KBM-7 (cell line): ENCODE results near the gene DSTN.
A peak's percentile ranks its signal among the peaks of the same experiment; 100 is the strongest.

ENCODE experiments used
- DNase-seq: peaks from one replicate; pipeline ENCODE4 v3.0.0-alpha.2; 2015
- in situ Hi-C: fragments of 300-500 bp; cut with MboI; formaldehyde crosslinking; loops from 2 replicates; pipeline ENCODE4 v1.14.3; 2020; ENCODE audit warnings: low sequenced_read_pairs, low pct_unique_long_range_greater_than_20kb, mixed read lengths

The DSTN gene

DNA sequence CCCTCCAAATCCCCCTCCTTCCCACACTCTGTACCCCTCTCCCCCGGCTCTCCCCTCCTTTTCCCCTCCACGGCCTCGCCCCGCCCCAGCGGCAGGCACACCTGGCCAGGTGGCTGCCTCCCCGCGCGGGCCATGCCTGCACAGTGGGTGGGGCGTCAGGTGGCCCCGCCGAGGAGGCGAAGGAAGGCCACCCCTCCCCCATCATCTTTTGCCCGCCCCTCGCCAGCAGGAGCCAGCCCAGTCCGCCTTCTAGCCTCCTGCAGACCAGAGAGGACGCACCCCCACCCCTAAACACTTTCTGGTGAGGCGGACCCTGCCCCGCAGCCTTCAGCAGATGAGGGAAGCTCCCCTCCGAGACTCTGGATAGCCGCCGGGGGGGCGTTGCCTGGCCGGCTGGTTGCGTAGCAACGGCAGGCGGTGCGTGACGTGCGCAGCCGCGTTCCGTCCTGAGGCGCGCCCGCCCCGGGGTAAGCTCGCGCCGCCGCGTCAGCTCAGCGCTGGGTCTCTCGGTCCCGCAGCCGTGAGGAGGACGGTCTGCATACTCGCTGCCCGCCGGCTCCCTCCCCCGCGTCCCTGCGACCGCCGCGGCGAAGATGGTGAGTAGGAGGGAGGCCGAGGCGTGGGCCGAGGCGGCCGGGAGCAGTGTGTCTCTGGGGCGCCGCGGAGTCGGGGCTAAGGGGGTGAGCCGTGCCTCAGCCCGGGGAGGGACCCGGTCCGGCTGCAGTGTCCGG, at the start of gene DSTN:
DSTN (plus strand) TSS at position 460 of the 731 bp plus-strand sequence; CDS start at position 594, 134 bp downstream.
- in situ Hi-C loops: no loop called here
- peak; percentile 84 for DNase-seq

DNA sequence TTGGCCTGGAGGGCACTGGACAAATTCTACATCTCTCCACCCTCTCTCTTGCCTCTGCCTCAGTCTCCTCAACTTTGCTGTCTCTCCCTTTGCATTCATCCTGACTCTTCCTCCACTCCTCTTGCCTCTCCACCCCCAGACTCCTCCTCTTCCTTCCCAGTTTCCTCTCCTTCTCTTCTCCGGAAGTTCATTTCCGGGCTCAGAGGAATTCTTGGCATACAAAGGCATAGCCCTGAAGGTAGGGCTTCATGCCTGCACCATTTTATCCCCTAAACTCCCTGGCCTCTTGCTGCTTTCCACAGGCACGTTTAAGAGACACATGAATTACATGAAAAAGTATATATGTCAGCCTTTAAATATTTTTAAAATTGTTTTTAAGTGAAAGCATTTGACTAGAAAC, 49.3 kb upstream of the DSTN start:
- in situ Hi-C loops: no loop called here
- DNase-seq: no peak

DNA sequence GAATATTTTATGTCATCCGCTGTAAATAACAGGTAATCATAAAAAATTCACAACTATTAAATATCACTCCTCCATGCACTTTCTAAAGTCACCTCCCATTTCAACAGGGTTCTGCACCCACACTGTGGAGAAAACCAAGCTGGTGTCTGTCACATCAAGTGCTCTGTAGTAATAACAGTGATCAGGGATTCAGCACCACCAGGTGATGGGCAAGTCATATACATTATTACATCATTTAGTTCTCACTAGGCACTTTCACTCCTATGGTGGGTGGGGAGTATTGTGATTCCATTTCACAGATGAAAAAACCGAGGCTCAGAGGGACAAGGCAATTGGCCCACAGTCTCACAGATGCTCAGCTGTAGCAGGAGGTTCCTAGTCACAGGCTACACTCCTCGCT, 47.3 kb upstream of the DSTN start:
- in situ Hi-C loops: no loop called here
- DNase-seq: no peak

GRCh38 chr20:17523326-17523725, 46.5 kb upstream of the DSTN start:
- in situ Hi-C loops: no loop called here
- DNase-seq: no peak

GRCh38 chr20:17524560-17524959, 45.3 kb upstream of the DSTN start:
- in situ Hi-C loops: no loop called here
- no peak for DNase-seq

GRCh38 chr20:17525132-17525531, 44.7 kb upstream of the DSTN start:
- in situ Hi-C loops: no loop called here
- no peak for DNase-seq

- DNase-seq: no peak
- in situ Hi-C loops: no loop called here
Measured at GRCh38 chr20:17525650-17526049, 44.2 kb upstream of the DSTN start.

- in situ Hi-C loops: no loop called here
- no peak for DNase-seq
Measured at GRCh38 chr20:17529586-17529985, 40.3 kb upstream of the DSTN start.

DNA sequence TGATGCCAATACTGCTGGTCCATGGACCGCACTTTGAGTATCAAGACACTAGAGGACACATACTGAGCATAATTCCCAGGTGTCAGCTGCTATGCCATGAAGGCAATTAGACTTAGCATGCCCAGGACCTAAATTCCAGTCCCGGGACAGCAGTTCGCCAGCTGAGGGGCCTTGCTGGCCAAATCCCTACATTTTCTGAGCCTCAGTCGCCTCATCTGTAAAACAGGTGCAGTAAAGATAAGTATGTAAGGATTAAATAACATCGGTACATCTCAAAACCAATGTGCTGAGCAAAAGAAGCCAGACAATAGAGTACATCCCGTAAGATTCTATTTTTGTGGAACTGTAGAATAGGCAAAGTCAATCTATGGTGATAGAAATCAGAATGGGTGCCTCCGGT, 39.7 kb upstream of the DSTN start:
- in situ Hi-C loops: no loop called here
- DNase-seq: no peak

DNA sequence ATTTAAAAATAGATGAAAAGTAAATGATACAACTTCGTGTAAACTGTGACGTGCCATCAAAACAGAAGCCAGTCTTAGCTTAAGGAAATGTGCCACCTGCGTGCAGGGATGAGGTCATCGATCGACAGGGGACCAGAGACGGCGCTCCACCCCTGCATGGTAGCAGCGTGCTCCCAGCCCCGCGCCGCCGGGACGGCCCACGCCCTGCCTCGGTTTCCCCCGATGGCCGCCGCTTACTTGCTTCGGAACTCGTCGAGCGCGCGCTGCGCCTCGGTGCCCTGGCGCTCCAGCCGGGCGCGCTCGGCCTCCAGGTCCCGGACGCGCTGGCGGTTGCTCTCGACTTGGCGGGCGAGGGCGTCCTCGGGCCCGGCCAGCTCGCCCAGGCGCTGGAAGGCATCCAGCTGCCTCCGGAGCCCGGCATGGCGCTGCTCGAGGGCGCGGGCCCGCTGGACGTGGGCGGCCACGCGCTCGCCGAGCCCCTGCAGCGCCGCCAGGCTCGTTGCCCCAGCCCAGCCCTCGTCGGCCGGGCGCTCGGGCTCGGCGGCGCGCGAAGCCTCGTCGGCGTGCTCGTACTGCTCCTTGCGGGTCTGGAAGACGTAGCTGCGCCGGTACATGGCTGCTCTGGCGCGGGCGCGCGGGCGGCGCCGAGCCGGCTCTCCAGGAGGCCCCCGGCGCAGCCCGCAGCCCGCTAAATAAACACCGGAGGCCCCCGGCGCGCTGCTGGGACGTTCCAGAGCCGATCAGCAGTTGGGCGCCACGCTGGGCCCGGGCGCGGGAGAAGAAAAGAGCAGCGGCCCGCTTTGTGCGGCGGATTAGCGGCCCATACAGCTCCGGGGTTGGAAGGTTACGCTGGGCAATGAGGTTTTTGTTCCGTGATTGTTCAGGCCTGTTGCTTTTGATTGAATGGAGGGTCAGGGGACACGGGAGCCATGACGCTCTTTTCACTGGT, 38.9 kb upstream of the DSTN start, which contains the start of gene BFSP1:
BFSP1 (minus strand) TSS at position 664 of the 949 bp plus-strand sequence; CDS start at position 614, 50 bp downstream.
- in situ Hi-C loops: no loop called here
- peak; percentile 67 for DNase-seq

- in situ Hi-C loops: no loop called here
- DNase-seq: no peak
Measured at GRCh38 chr20:17531665-17532025, 38.2 kb upstream of the DSTN start.

DNA sequence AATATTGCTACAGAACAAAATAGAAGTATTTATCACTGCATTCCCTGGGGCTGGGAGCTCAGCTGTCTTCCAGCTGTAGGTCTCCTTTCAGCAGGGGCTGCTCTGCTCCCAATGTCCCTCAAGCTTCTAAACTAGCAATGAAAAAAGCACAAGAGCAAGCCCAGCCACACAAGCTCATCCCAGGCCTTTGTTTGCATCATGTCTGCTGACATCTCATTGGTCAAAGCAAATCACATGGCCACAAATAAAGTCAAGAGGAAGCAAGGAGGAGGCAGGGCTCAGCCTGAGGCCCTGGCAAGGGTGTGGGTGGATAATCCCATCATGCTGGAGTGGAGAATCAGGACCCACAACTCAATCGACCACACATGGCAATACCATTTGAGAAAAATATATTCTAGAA, 36.5 kb upstream of the DSTN start:
- in situ Hi-C loops: no loop called here
- peak; percentile 73 for DNase-seq

GRCh38 chr20:17534077-17534476, 35.8 kb upstream of the DSTN start:
- in situ Hi-C loops: no loop called here
- DNase-seq: no peak

DNA sequence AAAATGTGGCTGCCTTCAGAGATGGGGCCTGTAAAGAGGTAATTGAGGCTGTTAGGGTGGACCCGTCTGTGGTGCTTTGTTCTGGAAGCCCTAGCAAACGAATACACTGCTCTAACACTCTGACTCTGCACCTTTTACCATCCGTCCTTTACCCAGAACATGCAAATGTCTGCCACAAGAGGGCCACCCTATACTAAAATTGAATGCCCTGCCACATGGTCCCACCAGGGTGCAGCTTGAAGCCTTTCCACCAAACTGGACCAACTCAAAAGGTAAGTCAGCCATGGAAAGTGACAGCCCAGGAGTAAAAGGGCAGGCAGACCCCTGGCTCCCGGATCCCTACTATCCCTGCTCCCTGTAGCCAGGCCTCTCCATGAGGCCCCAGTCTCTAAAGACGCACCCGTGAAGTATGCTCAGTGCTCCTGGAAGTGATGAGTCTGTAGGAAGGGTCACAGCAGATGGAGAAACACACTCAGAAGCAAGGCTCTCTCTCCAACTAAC, 32.9 kb upstream of the DSTN start:
- peak; percentile 88 for DNase-seq
- in situ Hi-C loops: no loop called here

DNA sequence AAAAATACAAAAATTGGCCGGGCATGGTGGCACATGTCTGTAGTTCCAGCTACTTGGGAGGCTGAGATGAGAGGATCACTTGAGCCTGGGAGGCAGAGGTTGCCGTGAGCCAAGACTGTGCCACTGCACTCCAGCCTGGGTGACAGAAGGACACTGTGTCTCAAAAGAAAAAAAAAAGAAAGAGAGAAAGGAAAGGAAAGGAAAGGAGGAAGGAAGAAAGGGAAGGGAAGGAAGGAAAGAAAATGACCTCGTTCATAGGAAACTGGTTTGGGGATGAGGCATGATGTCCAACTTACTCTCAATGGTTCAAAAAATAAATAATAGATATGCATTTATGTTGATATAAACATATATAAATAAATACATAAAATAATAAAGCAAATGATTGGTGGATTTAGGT, 31.9 kb upstream of the DSTN start:
- in situ Hi-C loops: no loop called here
- DNase-seq: no peak

DNA sequence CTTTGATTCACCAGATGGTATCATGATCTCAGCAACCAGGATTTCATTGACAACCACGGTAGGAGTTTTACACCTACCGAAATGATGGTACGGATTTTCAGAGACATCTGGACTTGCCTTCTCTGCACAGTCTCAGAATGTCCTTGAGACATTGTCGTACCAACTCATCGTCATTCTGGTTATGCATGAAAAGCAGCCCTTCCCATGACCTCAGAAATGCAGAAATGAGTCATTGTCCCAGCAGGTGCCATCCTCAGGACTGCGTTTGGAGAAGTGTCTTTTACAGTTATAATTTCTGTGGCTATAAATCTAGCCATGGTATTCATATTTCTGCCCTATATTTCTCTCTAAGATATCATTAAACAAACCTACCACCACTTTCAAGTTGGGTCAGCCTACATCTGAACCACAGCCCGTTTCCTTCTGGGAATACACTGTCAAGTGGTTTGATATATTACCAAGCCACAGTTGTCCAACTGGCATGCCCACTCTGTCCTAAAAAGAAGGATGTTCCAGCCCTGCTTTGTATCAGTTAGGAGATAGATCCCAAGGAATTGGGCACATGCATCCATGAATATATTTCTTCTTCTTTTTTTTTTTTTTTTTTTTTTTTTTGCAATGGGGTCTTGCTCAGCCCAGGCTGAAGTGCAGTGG, 31.2 kb upstream of the DSTN start:
- DNase-seq: peak; percentile 40
- in situ Hi-C loops: no loop called here

- DNase-seq: no peak
- in situ Hi-C loops: no loop called here
Measured at GRCh38 chr20:17541596-17541995, 28.3 kb upstream of the DSTN start.

DNA sequence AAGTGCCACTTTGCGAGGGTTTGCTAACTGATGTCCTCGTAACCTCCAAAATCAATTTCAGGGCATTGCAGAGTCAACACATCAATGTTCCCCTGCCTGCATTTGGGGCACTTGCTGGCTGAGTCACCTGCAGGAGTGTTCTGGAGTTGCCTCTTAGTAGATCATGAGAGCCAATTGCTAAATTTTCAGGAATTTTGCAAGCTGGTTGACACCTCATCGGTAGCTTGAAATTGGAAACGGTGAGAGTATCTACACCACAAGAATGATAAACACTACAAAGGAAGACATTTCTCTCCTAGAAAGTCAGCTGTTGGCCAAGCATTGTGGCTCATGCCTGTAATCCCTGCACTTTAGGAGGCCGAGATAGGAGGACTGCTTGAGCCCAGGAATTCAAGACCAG, 27.9 kb upstream of the DSTN start:
- DNase-seq: no peak
- in situ Hi-C loops: no loop called here

DNA sequence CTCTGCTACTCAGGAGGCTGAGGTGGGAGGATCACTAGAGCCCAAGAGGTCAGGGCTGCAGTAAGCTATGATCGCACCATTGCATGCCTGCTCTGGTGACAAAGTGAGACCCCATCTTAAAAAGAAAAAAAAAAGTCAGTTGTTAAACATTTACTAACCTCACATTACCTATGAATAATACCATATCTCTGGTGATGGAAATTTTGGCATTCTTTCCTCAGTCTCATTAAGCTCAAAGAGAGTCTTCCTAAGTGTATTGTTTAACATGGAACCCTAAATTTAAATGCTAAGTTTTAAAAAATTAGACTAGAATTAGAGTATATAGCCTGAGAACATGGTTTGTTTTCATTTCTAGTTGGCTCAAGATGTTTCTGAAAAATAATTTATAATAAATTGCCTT, 27.4 kb upstream of the DSTN start:
- in situ Hi-C loops: no loop called here
- DNase-seq: no peak

GRCh38 chr20:17542993-17543412, 26.9 kb upstream of the DSTN start:
- in situ Hi-C loops: no loop called here
- no peak for DNase-seq
